Adipocyte (in vitro differentiated cells): Measurements from ENCODE around the gene C1QTNF9.
"Not testable (repeated sequence)": the region's sequence is repeated elsewhere in the genome, so short reads cannot be mapped to it uniquely, and the experiment has no call there.

Source experiments
- DNase-seq: peaks from one replicate; pipeline ENCODE4 v3.0.0-alpha.2; 2015; ENCODE audit warnings: low read depth
- H3K27me3 ChIP-seq: replicated peaks from 2 replicates; pipeline ENCODE4 v1.7.0; 2013; ENCODE audit warnings: mild to moderate bottlenecking, low read length, moderate library complexity; ENCODE audit not compliant: control insufficient read depth, insufficient read depth
- H3K36me3 ChIP-seq: 2 replicates; pipeline ENCODE4 v1.7.0; 2013; ENCODE audit warnings: low read length, mild to moderate bottlenecking, moderate library complexity; ENCODE audit not compliant: control insufficient read depth, insufficient read depth, severe bottlenecking
- H3K4me1 ChIP-seq: 2 replicates; pipeline ENCODE4 v1.7.0; 2013; ENCODE audit warnings: mild to moderate bottlenecking, low read length, moderate library complexity; ENCODE audit not compliant: control insufficient read depth, insufficient read depth
- H3K4me3 ChIP-seq: 2 replicates; pipeline ENCODE4 v1.7.0; 2013; ENCODE audit warnings: mild to moderate bottlenecking, low read length, moderate library complexity
- H3K9ac ChIP-seq: 2 replicates; pipeline ENCODE4 v1.7.0; 2013; ENCODE audit warnings: mild to moderate bottlenecking, low read length, moderate library complexity
- H3K9me3 ChIP-seq: 2 replicates; pipeline ENCODE4 v1.7.0; 2013; ENCODE audit warnings: mild to moderate bottlenecking, low read length, moderate library complexity; ENCODE audit not compliant: control insufficient read depth

C1QTNF9 gene

DNA sequence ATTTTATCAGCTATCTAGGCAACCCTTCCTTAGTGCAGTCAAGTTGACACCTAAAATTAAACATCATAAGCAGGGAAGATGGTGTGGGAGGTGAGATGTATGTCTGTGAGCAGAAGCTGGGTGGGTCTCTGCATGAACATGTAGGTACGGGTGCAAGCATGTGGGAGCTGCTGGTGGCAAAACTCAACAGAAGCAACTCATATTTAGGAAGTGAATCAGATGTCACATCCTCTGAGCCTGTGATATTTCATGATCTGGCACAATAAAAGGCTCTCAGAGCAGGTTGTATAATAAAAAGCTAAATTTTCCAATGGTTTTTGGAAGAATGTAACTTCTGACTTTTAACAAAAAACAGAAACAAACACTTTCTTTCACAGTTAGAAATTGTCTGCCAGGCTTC lies 44.4 kb downstream of the C1QTNF9 start:
- H3K36me3 ChIP-seq, result no peaks in the 10 kb centered on the region
- H3K9ac ChIP-seq, result no peak overlapping the region
- no peak for DNase-seq
- no peaks in the 10 kb centered on the region for H3K4me1 ChIP-seq
- peaks cover 9% of the 10 kb centered on the region for H3K27me3 ChIP-seq
- H3K4me3 ChIP-seq, result no peak overlapping the region
- H3K9me3 ChIP-seq, result no peaks in the 10 kb centered on the region

DNA sequence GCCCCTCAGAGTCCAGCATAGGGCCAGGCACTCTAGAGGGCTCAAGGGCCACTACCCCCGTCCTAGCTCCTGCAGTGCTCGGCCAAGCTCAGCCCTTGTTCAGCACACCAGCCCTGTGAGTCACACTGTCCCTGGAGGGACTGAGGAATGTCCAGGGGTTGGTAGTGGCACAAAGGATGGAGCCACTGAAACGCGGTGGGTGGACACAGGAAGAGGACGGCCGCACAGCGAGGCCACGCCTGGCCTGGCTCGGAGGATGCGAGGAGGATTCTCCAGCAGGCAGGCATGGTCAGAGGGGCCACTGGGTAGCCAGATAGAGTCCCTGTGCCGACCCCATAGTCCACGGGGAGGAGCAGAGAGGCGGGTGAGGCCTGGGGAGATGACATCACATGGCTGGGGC lies 45.7 kb downstream of the C1QTNF9 start:
- H3K27me3 ChIP-seq, result peaks cover 9% of the 10 kb centered on the region
- no peak for DNase-seq
- H3K4me3 ChIP-seq, result no peak overlapping the region
- no peak overlapping the region for H3K9ac ChIP-seq
- no peaks in the 10 kb centered on the region for H3K36me3 ChIP-seq
- H3K4me1 ChIP-seq, result no peaks in the 10 kb centered on the region
- no peaks in the 10 kb centered on the region for H3K9me3 ChIP-seq

DNA sequence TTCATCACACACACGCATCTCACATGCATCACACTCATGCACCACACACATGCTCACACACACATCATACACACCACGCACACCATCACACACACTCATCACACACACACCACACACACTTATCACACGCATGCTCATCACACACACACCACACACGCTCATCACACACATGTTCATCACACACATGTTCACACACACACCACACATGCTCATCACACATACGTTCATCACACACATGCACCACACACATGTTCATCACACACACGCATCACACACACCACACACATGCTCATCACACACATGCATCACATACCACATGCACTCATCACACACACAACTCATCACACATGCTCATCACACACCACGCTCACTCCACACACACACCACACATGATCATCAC lies 46.9 kb downstream of the C1QTNF9 start:
- no peaks in the 10 kb centered on the region for H3K4me1 ChIP-seq
- H3K36me3 ChIP-seq, result no peaks in the 10 kb centered on the region
- no peak for DNase-seq
- no peak overlapping the region for H3K9ac ChIP-seq
- no peaks in the 10 kb centered on the region for H3K9me3 ChIP-seq
- H3K27me3 ChIP-seq, result peaks cover 6% of the 10 kb centered on the region
- H3K4me3 ChIP-seq, result no peak overlapping the region

DNA sequence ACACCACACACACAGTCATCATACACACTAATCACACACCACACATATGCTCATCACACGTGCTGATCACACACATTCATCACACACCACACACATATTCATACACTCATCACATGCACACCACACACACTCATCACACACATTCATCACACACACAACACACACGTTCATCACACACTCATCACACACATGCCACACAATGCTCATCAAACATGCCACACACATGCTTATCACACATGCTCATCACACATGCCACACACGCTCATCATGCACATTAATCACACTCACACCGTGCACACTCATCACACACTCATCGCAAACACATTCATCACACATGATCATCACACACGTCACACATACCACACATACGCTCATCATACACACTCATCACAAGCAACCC lies 47.5 kb downstream of the C1QTNF9 start:
- Histone ChIP-seq H3K9ac (no peak overlapping the region), H3K27me3 (peaks cover 5% of the 10 kb centered on the region), H3K36me3 (no peaks in the 10 kb centered on the region), H3K4me3 (no peak overlapping the region), H3K4me1 (no peaks in the 10 kb centered on the region), H3K9me3 (no peaks in the 10 kb centered on the region)
- DNase-seq, result no peak

DNA sequence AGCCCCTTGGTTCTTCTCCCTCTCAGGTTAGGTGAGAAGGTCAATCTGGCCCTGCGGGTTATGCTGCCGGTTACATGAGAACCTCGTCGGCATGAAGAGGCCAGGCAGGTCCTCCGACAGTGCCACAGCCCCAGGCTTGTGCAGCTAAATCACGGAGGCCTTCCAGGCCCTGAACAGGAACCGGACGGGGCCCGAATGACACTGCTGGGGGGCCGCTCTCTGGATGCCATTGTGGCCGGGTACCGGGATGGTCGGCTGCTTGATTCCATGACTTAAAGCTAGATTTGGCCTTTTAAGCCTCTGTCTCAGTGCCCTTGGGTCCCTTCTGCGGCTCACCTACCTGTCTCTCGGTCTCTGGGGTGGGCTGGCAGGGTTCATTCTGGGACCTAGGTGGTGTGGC lies 48.4 kb downstream of the C1QTNF9 start:
- Histone ChIP-seq H3K9ac (no peak overlapping the region), H3K36me3 (no peaks in the 10 kb centered on the region), H3K4me3 (no peak overlapping the region), H3K4me1 (no peaks in the 10 kb centered on the region), H3K9me3 (no peaks in the 10 kb centered on the region), H3K27me3 (no peaks in the 10 kb centered on the region)
- no peak for DNase-seq

DNA sequence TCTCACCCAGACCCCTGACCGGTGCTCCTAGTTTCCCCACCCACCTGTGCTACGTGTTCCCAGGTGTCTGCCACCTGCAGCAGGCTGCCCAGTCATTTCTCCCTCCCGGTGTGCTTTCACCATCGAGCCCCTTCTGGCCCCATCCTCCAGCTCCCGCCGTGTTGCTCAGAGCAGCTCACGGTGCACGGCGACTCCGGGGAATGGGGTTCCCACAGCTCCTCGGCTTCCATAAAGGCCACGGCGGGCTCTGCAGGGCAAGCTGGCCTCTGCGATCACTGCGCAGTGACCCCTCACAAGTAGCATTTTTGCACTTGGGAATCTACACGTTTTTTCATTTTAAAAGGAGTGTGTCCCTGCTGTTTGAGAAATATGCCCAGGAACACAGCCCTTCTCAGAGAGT lies 49.5 kb downstream of the C1QTNF9 start:
- not testable (repeated sequence) for H3K9me3 ChIP-seq, H3K4me1 ChIP-seq, H3K36me3 ChIP-seq, H3K9ac ChIP-seq, H3K27me3 ChIP-seq, DNase-seq, H3K4me3 ChIP-seq

DNA sequence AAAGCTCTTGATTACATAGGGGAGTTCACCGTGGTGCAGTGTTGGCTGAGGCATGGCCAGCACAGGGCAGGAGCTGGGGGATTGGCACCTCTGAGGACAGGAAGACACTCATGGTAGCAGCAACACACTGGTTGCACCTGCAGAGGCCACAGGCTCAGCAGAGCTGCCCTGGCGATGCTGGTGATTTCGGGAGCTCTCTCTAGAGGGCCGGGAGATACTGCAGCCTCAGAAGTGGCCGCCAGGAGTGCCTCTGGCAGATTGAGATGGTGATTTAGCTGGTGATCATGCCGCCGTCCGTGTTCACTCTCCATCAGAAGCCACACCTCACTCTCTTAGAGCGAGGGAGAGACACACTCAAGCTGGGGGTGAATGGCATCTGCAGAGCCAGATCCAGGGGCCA lies 49.9 kb downstream of the C1QTNF9 start:
- H3K27me3 ChIP-seq, H3K4me1 ChIP-seq, H3K9ac ChIP-seq, DNase-seq, H3K4me3 ChIP-seq, H3K9me3 ChIP-seq, H3K36me3 ChIP-seq: not testable (repeated sequence)

DNA sequence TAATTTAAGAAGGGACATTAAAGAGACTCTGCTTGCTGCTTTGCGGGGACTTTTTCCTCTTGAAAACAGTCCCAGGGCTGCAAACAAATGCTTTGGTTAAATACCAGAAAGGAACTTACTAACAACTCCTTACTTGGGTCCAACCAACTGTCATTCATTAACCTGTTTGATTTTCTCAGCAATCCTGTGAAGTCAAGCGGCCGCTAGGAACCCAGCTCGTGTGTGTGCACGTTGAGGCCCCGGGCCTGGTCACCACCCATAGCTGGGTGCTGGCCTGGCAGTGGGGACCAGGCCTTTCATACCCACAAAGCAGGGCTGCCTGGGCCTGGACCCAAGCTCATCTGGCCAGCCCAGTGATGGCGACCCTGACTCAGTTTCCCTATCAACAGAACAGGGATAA lies 50.7 kb downstream of the C1QTNF9 start:
- no peaks in the 10 kb centered on the region for H3K4me1 ChIP-seq
- H3K4me3 ChIP-seq, result no peak overlapping the region
- H3K9me3 ChIP-seq, result no peaks in the 10 kb centered on the region
- DNase-seq, result no peak
- H3K27me3 ChIP-seq, result no peaks in the 10 kb centered on the region
- H3K9ac ChIP-seq, result no peak overlapping the region
- no peaks in the 10 kb centered on the region for H3K36me3 ChIP-seq

DNA sequence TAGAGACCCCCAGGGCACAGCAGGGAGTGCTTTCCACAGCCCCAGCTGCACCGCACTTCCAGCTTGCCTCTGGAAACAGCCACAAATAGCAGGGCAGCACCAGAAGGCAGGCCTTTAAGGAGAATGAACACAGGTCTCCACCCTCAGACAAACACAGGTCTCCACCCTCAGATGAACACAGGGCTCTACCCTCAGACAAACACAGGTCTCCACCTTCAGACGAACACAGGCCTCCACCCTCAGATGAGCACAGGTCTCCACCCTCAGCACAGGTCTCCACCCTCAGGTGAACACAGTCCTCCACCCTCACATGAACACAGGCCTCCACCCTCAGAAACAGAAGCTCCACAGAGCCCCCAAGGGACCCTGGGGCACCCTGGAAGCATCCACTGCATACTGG lies 51.7 kb downstream of the C1QTNF9 start:
- no peak for DNase-seq
- Histone ChIP-seq H3K4me3 (no peak overlapping the region), H3K4me1 (no peaks in the 10 kb centered on the region), H3K36me3 (no peaks in the 10 kb centered on the region), H3K9me3 (no peaks in the 10 kb centered on the region), H3K9ac (no peak overlapping the region), H3K27me3 (no peaks in the 10 kb centered on the region)

DNA sequence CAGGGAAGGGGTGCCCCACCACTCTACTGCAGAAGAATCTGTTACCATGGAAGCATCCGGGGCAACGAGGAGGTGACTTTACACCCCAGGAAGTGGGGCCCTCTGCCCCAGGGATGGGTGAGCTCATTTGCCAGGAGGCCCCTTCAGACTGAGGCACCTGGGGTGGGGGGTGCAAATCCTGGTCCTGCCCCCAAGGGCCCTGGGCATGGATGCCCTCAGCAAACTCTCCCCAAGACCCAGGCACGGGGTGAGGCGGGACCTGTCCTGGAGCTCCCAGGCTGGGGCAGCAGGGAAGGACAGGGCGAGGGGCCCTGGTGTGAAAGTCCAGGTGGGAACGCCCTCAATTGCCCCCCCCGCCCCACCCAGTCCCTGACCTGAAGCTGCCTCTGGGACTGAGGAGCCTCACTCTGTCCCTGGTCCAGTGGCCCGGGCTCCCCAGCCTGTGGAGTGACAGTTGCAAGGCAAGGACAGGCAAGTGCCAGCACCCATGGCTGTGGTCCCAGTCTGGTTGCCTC lies 52.5 kb downstream of the C1QTNF9 start:
- no peaks in the 10 kb centered on the region for H3K4me1 ChIP-seq
- no peaks in the 10 kb centered on the region for H3K9me3 ChIP-seq
- H3K27me3 ChIP-seq, result no peaks in the 10 kb centered on the region
- H3K9ac ChIP-seq, result no peak overlapping the region
- DNase-seq, result no peak
- H3K36me3 ChIP-seq, result no peaks in the 10 kb centered on the region
- H3K4me3 ChIP-seq, result no peak overlapping the region

DNA sequence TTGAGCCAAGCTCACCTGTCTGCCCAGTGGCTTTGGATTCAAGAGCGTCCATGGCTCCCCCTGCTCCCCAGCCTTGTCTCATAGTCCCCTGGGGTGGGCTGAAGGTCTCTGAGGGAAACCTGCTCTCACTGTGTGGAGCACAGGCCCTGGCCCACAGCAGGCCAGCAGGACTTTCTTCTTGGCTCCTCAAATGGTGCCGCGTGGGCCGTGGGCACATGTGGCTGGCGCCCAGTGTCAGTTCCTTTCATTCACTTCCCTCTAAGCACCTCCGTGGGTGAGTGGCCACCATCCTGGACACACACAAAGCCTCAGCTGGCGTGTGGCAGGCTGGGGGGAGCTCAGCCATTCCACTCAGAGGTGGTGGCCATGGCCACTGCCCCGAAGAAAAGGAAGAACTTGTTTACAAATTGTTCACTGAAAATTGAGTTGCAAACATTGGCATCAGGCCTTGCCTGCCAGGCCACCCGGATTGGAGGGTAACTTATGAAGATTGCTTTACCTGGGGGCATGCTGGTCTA lies 53.1 kb downstream of the C1QTNF9 start:
- Histone ChIP-seq H3K9ac (no peak overlapping the region), H3K4me1 (no peaks in the 10 kb centered on the region), H3K4me3 (no peak overlapping the region), H3K9me3 (no peaks in the 10 kb centered on the region), H3K36me3 (no peaks in the 10 kb centered on the region), H3K27me3 (peaks cover under 1% of the 10 kb centered on the region)
- DNase-seq, result no peak

DNA sequence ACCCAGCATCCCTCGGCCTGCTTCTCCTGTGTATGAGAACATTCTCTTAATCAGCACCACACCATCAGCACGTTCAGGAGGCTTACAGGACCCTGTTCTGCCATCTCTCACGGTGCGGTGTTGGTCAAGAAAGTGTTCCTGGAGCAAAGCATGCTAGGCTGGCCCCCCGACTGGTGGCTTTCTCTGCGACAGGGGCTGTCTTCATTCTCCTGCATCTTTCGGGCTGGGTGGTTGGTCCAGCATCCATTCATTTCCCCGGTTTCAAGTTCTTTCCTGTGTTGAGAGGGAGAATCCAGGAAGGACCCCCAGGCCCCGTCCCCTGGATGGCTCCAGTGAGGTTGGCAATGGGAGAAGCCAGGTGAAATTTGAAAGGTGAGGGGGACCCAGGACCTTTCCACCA lies 55.8 kb downstream of the C1QTNF9 start:
- H3K9me3 ChIP-seq, result no peaks in the 10 kb centered on the region
- H3K27me3 ChIP-seq, result peaks cover 17% of the 10 kb centered on the region
- no peak overlapping the region for H3K9ac ChIP-seq
- no peak for DNase-seq
- H3K4me3 ChIP-seq, result no peak overlapping the region
- no peaks in the 10 kb centered on the region for H3K36me3 ChIP-seq
- H3K4me1 ChIP-seq, result no peaks in the 10 kb centered on the region
